ENCODE data around the gene UBE3A.

DNA sequence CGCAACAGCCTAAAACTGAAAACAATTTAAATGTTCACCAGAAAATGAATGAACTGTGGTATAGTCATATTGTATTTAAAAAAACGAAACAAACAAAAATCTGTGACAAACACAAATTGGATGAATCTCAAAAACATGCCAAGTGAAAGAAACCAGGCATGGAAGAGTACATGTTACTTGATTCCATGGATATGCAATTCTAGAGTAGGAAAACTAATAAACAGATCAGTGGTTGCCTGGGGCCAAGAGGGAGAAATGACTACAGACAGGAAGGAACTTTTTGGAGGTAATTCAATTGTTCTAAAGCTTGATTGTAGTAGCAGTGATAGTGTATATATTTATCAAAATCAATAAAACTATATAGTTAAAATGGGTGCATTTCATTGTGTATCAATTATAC lies 16.8 kb downstream of the UBE3A start:
- TF ChIP-seq EZH2 (IDR thresholded peaks at IDR 0.05; ENCODE audit: insufficient read depth, low read length), result no peak
- TF ChIP-seq, protein P1, sequence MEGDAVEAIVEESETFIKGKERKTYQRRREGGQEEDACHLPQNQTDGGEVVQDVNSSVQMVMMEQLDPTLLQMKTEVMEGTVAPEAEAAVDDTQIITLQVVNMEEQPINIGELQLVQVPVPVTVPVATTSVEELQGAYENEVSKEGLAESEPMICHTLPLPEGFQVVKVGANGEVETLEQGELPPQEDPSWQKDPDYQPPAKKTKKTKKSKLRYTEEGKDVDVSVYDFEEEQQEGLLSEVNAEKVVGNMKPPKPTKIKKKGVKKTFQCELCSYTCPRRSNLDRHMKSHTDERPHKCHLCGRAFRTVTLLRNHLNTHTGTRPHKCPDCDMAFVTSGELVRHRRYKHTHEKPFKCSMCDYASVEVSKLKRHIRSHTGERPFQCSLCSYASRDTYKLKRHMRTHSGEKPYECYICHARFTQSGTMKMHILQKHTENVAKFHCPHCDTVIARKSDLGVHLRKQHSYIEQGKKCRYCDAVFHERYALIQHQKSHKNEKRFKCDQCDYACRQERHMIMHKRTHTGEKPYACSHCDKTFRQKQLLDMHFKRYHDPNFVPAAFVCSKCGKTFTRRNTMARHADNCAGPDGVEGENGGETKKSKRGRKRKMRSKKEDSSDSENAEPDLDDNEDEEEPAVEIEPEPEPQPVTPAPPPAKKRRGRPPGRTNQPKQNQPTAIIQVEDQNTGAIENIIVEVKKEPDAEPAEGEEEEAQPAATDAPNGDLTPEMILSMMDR (IDR thresholded peaks at IDR 0.05; ENCODE audit: insufficient read depth, low read depth, low read length), result no peak

Measured in astrocyte (in vitro differentiated cells and primary cell).